G401.6 (cell line): ENCODE data around the gene EXOC3L4.

ENCODE experiments used
- FAIRE-seq: peaks from 2 replicates; lab custom pipeline; 2012; peaks lifted over from hg19 to GRCh38; lab: Jason Lieb, UNC

EXOC3L4 gene

DNA sequence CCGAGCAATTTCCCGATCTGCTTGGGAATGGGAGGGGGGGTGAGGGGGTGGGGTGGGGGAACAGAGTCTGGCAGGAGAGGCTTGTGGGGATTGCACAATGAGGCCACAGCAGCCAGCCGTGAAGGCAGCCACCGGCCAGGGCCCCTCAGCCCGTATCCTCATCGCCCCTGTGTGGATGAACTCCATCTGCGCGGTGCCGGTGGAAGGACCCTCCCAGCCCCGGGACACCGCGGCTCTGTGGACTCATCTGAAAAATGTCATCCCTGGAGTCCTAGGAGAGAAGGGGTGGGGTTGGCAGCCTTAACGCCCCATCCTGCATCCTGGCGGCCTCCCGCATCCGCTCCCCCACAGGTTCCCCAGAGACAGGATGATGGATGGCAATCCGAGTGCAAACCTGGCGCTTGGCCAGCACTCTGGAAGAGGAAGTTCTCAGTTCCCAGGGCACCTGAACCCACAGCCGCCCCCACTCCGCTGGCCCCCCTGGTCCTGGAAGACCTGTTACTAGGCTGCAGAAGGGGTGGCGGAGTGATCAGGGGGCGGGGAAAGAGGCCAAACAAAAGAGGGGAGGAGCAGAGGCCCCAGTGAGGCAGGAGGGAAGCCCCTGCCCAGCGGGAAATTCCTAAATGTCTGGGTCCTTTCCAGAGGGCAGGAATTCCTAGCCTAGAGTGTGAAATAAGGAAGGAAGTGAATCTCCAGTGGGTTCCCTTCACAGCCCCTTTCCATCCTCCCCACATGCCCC is 27.5 kb downstream of the EXOC3L4 start:
- no peak for FAIRE-seq

- no peak for FAIRE-seq
Measured at GRCh38 chr14:103122585-103122946, 28.0 kb downstream of the EXOC3L4 start.

DNA sequence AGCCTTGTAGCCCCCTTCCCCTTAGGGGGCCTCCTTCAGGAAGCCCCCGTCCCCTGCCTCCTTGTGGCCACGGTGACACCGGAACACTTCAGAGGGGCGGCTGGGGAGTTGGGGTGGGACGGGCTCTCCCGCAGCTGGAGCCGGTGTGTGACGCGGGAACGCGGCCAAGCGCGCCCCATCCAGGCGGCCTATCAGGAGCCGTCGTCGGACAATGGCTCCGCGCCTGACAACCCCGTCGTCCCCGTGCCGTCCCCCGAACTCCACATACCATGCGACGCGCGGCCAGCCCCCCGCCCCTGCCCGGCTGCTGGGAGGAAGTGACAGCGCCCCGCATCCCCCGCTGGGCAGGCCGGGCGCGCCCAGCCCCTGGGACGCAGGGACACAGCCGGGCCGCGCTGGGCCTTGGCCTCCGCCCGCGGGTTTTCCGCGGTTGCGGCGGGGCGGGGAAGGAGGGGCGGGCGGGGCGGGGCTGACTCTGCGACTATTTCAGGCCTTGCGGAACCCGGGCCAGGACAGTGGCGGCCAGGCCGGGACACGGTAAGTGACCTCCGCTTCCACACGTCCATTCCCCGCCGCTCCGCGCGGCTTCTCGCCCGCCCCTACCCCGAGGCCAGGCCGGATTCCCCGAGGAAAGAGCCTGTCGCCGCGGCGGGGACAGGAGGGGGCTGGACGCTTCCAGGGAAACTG is 28.6 kb downstream of the EXOC3L4 start, which contains the start of gene TNFAIP2:
Gene TNFAIP2 (plus strand): TSS at position 515 of the 687 bp plus-strand sequence. CDS start 2,997 bp downstream, outside the sequence.
- no peak for FAIRE-seq

- no peak for FAIRE-seq
Measured at GRCh38 chr14:103123634-103124500, 29.3 kb downstream of the EXOC3L4 start.

DNA sequence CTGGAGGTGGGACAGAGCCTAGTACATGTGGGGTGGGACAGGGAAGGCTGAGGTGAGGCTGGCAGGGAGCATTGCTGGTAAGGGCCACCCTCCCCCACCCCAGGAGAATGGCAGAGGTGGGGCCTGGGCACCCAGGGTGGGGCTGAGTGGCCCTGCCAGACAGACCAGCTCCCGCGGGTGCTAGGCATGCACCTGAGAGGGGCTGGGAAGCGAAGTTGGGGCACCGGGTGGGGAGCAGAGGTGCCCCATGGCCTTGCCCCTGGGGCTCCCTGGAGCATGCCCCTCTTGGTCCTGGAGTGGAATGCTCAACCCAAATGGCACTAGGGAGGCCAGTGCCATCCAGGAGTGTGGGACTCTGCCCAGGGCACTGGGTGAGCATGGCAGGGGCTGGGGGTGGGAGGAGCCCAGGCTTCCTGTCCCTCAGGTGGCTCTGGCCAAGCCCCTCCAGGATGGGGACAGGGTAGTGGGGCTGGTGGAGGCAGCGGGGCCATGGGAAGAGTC is 30.0 kb downstream of the EXOC3L4 start:
- no peak for FAIRE-seq

DNA sequence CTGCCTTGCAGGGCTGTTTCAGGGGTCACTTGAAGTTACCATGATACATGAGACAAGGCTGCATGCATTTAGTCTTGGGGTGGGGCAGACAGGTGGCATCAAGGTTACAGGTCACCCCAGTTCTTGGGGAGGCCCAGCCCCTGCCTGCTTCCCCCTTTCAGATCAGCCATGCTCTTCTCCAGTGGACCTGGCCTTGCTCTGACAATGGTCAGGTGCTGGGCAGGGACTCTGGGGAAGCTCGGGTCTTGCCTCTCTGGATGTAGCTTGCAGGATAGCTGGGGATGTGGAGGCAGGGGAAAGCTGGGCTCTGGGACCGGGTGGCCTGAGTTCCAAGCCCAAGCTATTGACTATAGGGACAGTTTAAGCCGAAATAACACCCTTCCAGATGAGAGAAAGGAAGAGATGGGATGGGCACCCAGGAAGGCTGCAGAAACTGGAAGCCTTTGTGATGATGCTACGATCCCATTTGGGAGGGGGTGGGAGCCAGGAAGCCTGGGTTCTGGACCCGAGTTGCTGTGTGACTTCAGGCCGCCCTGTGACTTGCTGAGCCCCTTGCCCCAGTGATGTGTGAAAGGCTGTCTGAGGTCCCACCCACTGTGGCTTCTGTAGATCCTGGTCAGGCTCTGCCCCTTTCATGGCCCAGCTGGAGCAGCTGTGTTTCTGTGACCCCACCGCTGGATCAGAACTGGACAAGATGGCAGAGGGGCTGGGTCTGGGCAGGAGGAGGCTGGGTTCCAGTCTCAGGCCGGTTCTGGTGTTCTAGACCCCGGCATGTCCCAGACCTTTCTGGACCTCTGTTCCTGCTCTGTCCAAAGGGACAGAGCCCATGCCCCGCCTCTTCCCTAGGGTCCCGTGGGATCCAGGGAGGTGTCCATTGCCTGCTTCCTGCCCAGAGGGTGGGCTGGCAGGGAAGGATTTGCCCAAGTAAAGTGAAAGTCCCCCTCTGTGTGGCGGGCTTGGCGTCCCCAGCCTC is 30.9 kb downstream of the EXOC3L4 start:
- no peak for FAIRE-seq

DNA sequence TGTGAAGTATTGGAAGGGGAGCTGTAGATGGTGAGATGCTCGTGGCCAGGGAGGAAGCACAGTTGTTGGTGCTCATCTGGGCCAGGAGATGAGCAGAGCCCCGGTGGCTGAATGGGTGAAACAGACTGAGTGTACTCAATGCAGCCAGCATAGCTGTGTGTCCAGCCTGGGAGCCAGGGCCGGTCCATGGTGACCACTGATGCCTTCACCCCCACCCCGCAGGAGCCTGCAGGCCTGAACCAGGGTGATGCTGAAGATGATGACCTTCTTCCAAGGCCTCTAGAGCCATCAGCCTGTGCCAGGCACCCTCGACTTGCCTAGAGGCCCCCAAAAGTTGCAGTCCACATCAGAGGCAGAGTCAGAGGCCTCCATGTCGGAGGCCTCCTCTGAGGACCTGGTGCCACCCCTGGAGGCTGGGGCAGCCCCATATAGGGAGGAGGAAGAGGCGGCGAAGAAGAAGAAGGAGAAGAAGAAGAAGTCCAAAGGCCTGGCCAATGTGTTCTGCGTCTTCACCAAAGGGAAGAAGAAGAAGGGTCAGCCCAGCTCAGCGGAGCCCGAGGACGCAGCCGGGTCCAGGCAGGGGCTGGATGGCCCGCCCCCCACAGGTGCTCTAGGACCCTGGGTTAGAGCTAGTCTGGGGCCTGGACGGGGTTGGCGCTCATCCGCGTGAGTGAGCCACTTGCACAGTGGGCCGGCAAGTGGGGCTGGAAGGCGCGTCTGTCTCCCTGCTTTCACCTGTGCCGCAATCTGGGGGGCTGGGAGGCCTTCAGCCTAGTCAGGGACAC is 31.8 kb downstream of the EXOC3L4 start:
- no peak for FAIRE-seq

GRCh38 chr14:103126873-103127304 is 32.4 kb downstream of the EXOC3L4 start:
- no peak for FAIRE-seq

DNA sequence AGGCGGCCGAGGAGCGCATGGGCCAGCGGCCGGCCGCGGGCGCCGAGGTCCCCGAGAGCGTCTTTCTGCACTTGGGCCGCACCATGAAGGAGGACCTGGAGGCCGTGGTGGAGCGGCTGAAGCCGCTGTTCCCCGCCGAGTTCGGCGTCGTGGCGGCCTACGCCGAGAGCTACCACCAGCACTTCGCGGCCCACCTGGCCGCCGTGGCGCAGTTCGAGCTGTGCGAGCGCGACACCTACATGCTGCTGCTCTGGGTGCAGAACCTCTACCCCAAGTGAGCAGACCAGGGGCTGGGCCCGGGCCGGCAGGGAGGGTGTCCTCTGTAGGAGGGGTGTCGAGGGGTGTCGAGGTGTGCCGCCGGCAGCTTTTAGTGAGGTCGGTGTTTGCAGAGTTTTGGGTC is 32.8 kb downstream of the EXOC3L4 start:
- no peak for FAIRE-seq

DNA sequence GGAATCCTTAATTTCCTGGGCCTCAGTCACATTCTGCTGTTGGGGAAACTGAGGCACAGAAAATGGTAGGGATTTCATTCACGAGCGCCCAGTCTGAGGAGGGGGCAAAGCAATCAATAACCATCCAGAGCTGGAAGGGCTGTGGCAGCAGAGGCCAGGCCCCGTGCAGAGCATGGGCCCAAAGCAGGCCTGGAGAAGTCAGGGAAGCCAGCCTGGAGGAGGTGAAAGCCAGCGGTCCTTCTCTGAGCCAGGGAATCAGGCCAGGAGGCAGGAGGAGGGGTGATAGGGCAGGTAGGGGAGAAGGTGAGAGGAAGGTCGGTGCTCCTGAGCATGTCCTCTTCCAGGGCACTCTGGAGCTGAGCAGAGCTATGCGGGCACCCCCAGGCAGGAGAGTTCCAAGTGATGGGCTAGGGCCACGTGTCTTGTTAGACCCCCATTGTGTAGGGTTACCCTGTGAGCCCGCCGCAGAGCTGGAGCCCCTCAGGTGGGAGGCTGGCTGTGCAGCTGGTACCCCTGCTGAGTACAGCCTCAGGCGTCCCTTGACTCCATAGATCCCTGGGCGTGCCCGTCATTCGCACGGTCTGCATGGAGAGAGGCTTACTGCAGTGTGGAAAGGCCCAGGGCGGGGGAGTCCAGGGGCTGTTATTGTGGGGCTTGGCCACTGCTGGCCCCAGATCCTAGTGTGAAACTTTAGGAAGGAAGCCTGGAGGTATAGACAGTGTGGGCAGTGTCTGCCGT is 33.5 kb downstream of the EXOC3L4 start:
- FAIRE-seq = no peak

GRCh38 chr14:103128631-103129300 is 34.2 kb downstream of the EXOC3L4 start:
- no peak for FAIRE-seq

DNA sequence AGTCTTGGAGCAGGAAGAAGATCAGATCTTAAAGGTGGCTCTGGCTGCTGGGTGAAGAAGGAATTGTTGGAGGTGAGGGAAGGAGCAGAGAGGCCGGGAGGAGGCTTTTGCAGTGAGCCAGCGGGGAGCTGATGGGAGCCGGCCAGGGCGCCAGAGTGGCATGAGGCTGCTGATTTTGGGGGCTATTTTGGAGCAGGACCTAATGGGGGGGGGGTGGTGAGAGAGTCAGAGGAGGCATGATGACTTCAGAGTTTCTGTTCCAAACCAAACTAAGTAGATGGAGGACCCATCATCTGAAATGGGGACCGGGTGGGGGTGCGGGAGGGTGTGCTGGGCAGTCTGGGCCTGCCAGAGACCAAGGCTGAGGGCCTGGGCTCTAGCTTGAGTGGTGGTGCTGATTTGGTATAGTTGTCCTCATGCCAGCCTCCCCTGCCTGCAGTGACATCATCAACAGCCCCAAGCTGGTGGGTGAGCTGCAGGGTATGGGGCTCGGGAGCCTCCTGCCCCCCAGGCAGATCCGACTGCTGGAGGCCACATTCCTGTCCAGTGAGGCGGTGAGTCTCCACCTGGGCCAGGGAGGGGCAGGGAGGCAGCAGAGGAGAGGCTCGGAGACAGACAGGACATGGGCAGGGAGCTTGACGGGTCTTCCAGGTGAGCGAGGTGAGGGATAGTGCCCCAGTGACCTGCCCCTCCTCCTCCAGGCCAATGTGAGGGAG is 34.9 kb downstream of the EXOC3L4 start:
- no peak for FAIRE-seq

GRCh38 chr14:103130017-103130764 is 35.7 kb downstream of the EXOC3L4 start:
- FAIRE-seq = no peak

GRCh38 chr14:103130965-103131364 is 36.4 kb downstream of the EXOC3L4 start:
- no peak for FAIRE-seq

- FAIRE-seq = no peak
Measured at GRCh38 chr14:103131580-103131979, 37.1 kb downstream of the EXOC3L4 start.

- no peak for FAIRE-seq
Measured at GRCh38 chr14:103132381-103133209, 38.1 kb downstream of the EXOC3L4 start.
